K562 (cell line): Measurements from ENCODE around the gene PEX11B. TPM values are rescaled to one million over a fixed set of nuclear protein-coding genes. Genes with fewer than 3 reads are reported as not detected.

Experiments used
- ATAC-seq: fragments of 200-7000 bp; cut with Tn5 transposase; 3 replicates; pipeline ENCODE4 v1.9.1; 2020; ENCODE audit warnings: moderate library complexity
- BruUV-seq: library from RNA; stranded (reverse); fragments of 400-500 nt; replicated peaks from 2 replicates; lab custom pipeline; 2021; lab: Mats Ljungman, UMichigan
- CTCF ChIA-PET: fragments of 300-600 bp; formaldehyde crosslinking; extraction: SDS; loops from one replicate; lab custom pipeline; 2021; ENCODE audit warnings: low intra/inter-chr PET ratio; lab: Yijun Ruan, JAX
- POLR2A ChIA-PET: fragments of 300-600, 350-650 bp; sonication (Branson Sonifier 250); formaldehyde crosslinking; extraction: SDS; loops from one replicate; lab custom pipeline; 2021; ENCODE audit warnings: antibody characterized with exemption, inconsistent platforms; lab: Yijun Ruan, JAX
- DNase-seq, 4 experiments: peaks; one replicate each; pipeline versions ENCODE4 v3.0.0 to v3.0.0-alpha.2; 2011 to 2018; ENCODE audit warnings: low spot score in 3 of 4, mixed read lengths in 3 of 4; ENCODE audit errors: extremely low read depth in 1 of 4
- FAIRE-seq: peaks from 2 replicates; lab custom pipeline; 2011; peaks lifted over from hg19 to GRCh38; lab: Jason Lieb, UNC
- H2AFZ ChIP-seq: 2 replicates; pipeline ENCODE4 v1.6.0; 2011; ENCODE audit warnings: low read depth, low read length, control low read depth, inconsistent platforms
- H3K27ac ChIP-seq: fragments of 200-600 bp; 3 replicates; pipeline ENCODE4 v1.8.0; 2011; ENCODE audit warnings: low read depth, mild to moderate bottlenecking, control low read depth, inconsistent platforms, low read length, moderate library complexity, mixed read lengths; ENCODE audit errors: extremely low read depth
- H3K27me3 ChIP-seq, 2 experiments: fragments of 300-600 bp in 1 of 2; 2 replicates in 1 of 2; 3 replicates in 1 of 2; pipeline versions ENCODE4 v1.6.0 to v1.8.0; 2011; ENCODE audit warnings: inconsistent platforms in 2 of 2, low read length in 2 of 2, mild to moderate bottlenecking in 1 of 2, mixed read lengths in 1 of 2, moderate library complexity in 1 of 2; ENCODE audit not compliant: control insufficient read depth in 2 of 2, insufficient read depth in 2 of 2
- H3K36me3 ChIP-seq: fragments of 300-600 bp; 3 replicates; pipeline ENCODE4 v1.8.0; 2011; ENCODE audit warnings: mild to moderate bottlenecking, low read length, inconsistent platforms; ENCODE audit not compliant: control insufficient read depth, insufficient read depth
- H3K4me1 ChIP-seq, 2 experiments: fragments of 200-600 bp in 1 of 2; replicated peaks in 1 of 2; 2 replicates in 1 of 2; 3 replicates in 1 of 2; pipeline versions ENCODE4 v1.5.1 to v1.8.0; 2011; ENCODE audit warnings: inconsistent platforms in 2 of 2, low read length in 2 of 2, mild to moderate bottlenecking in 1 of 2, mixed read lengths in 1 of 2, moderate library complexity in 1 of 2; ENCODE audit not compliant: control insufficient read depth in 2 of 2, insufficient read depth in 2 of 2
- H3K4me2 ChIP-seq: 2 replicates; pipeline ENCODE4 v1.6.1; 2011; ENCODE audit warnings: low read length, control low read depth, inconsistent platforms, mixed read lengths; ENCODE audit not compliant: insufficient read depth
- H3K4me3 ChIP-seq: fragments of 200-600 bp; sonication (generic), shearing (Covaris generic); 2 replicates; pipeline ENCODE4 v1.5.1; 2016; ENCODE audit warnings: control low read depth, inconsistent platforms
- H3K79me2 ChIP-seq: fragments of 200-600 bp; 3 replicates; pipeline ENCODE4 v1.8.0; 2011; ENCODE audit warnings: low read length, inconsistent platforms; ENCODE audit not compliant: control insufficient read depth, insufficient read depth
- H3K9ac ChIP-seq, 2 experiments: 2 replicates each; pipeline versions ENCODE4 v1.6.0 to v1.6.1; 2011; ENCODE audit warnings: low read depth in 2 of 2, low read length in 2 of 2, control low read depth in 1 of 2, inconsistent platforms in 1 of 2, mild to moderate bottlenecking in 1 of 2, mixed read lengths in 1 of 2; ENCODE audit not compliant: insufficient read depth in 1 of 2
- H3K9me1 ChIP-seq: one replicate; pipeline ENCODE4 v1.6.0; 2011; ENCODE audit warnings: inconsistent platforms, mild to moderate bottlenecking, low read length, moderate library complexity; ENCODE audit not compliant: control insufficient read depth, insufficient read depth
- H3K9me3 ChIP-seq: replicated peaks from 2 replicates; pipeline ENCODE4 v1.5.1; 2011; ENCODE audit warnings: low read depth, low read length, inconsistent platforms; ENCODE audit not compliant: control insufficient read depth, insufficient read depth
- H4K20me1 ChIP-seq: replicated peaks from 2 replicates; pipeline ENCODE4 v1.6.1; 2011; ENCODE audit warnings: low read length, inconsistent platforms, mixed read lengths; ENCODE audit not compliant: control insufficient read depth, insufficient read depth
- CBX8 ChIP-seq: fragments of 200-600 bp; sonication (generic); IDR thresholded peaks from 2 replicates; pipeline ENCODE4 v1.6.1; 2012; ENCODE audit warnings: borderline replicate concordance, mixed run types, low read depth, mild to moderate bottlenecking, moderate library complexity, mixed read lengths, low read length, control low read depth, inconsistent platforms; ENCODE audit not compliant: poor library complexity, severe bottlenecking; ENCODE audit errors: extremely low read depth
- CREB5 ChIP-seq: fragments of 250-450 bp; sonication (Bioruptor Pico); IDR thresholded peaks from 2 replicates; pipeline ENCODE4 v1.5.0; 2020; ENCODE audit warnings: mild to moderate bottlenecking
- CTCFL ChIP-seq: IDR thresholded peaks from 2 replicates; pipeline ENCODE4 v1.6.1; 2011; ENCODE audit warnings: borderline replicate concordance, low read depth, mild to moderate bottlenecking, moderate library complexity, low read length; ENCODE audit not compliant: insufficient read depth, poor library complexity, severe bottlenecking
- ESRRA ChIP-seq: fragments of 450-650 bp; IDR thresholded peaks from 2 replicates; pipeline ENCODE4 v1.6.1; 2014; ENCODE audit warnings: low read depth, mild to moderate bottlenecking, moderate library complexity, borderline replicate concordance
- MTF1 ChIP-seq: fragments of 250-450 bp; sonication (Bioruptor Pico); IDR thresholded peaks from 2 replicates; pipeline ENCODE4 v1.9.0; 2021; ENCODE audit warnings: moderate library complexity, mild to moderate bottlenecking, inconsistent platforms, borderline replicate concordance
- NCOA2 ChIP-seq, 2 experiments: fragments of 450-650 bp; IDR thresholded peaks; 2 replicates each; pipeline ENCODE4 v1.6.1; 2018; ENCODE audit warnings: mild to moderate bottlenecking in 2 of 2, moderate library complexity in 1 of 2; ENCODE audit not compliant: partially characterized antibody in 2 of 2
- SRSF1 ChIP-seq: fragments of 200-400 bp; formaldehyde crosslinking; IDR thresholded peaks from 2 replicates; pipeline ENCODE4 v1.6.1; 2017; ENCODE audit warnings: mild to moderate bottlenecking, low read depth, low read length, moderate library complexity
- TGIF2 ChIP-seq: sonication (generic); formaldehyde crosslinking; IDR thresholded peaks from 2 replicates; pipeline ENCODE4 v1.8.1; 2022; ENCODE audit warnings: mild to moderate bottlenecking, missing genetic modification reagents, moderate library complexity
- USF1 ChIP-seq: sonication (generic); formaldehyde crosslinking; IDR thresholded peaks from 2 replicates; pipeline ENCODE4 v1.9.0; 2022; ENCODE audit warnings: mild to moderate bottlenecking, missing genetic modification reagents
- ZKSCAN1 ChIP-seq: fragments of 150-350 bp; IDR thresholded peaks from 2 replicates; pipeline ENCODE4 v1.6.1; 2016; ENCODE audit warnings: low read depth, low read length
- ZNF121 ChIP-seq: sonication (generic); formaldehyde crosslinking; conservative IDR thresholded peaks from 2 replicates; pipeline ENCODE4 v1.8.0; 2022; ENCODE audit warnings: missing genetic modification reagents
- ZNF277 ChIP-seq: fragments of 250-450 bp; sonication (Bioruptor Pico); IDR thresholded peaks from 2 replicates; pipeline ENCODE4 v1.8.0; 2022; ENCODE audit warnings: inconsistent platforms, mild to moderate bottlenecking, moderate library complexity, borderline replicate concordance
- WGBS: fragments of 100-300 bp; shearing (Covaris generic); methylation state at CpG from one replicate; pipeline ENCODE4 v1.1.6; 2016; ENCODE audit warnings: low coverage, mixed read lengths; ENCODE audit not compliant: insufficient coverage; ENCODE audit errors: missing lambda C conversion rate; 5-methylcytosine and 5-hydroxymethylcytosine counted together
- in situ Hi-C: fragments of 300-500 bp; cut with MboI; formaldehyde crosslinking; loops from 4 replicates; pipeline ENCODE4 v1.15.0; 2018; ENCODE audit warnings: inconsistent platforms, mixed read lengths
- intact Hi-C: fragments of 100-400 bp; cut with micrococcal nuclease; formaldehyde crosslinking; loops from 2 replicates; pipeline ENCODE4 v1.14.2; 2022
- polyA plus RNA-seq, 8 experiments: library from polyadenylated mRNA; depleted of rRNA in 4 of 8; stranded (reverse) in 5 of 8; unstranded in 3 of 8; fragments of >200 nt; fragmentation: Nextera tagmentation in 2 of 8; fragmentation: Illumina TruSeq in 1 of 8; extraction: Ambion mirVana in 2 of 8; extraction: Trizol in 1 of 8; gene quantifications; 2 replicates each; pipeline versions ENCODE4 v1.2.1 to v1.2.3, GENCODE V29; 2011 to 2014; ENCODE audit warnings: inconsistent platforms in 1 of 8, missing spikeins in 1 of 8
- total RNA-seq, 7 experiments: library from RNA; depleted of rRNA in 6 of 7; stranded (reverse); fragments of >200 nt in 6 of 7; fragmentation: Illumina TruSeq in 2 of 7; extraction: Trizol in 2 of 7; gene quantifications; 2 replicates each; pipeline versions ENCODE4 v1.2.1 to v1.2.3, GENCODE V29; 2011 to 2021; ENCODE audit warnings: low replicate concordance in 1 of 7

The PEX11B gene
- total and polyA plus RNA-seq, 9 of the 15 experiments (the other 6 are each of a cell fraction or from before 2014, with no cell fraction given): 13.2 to 60.0 (median 21.7) TPM

DNA sequence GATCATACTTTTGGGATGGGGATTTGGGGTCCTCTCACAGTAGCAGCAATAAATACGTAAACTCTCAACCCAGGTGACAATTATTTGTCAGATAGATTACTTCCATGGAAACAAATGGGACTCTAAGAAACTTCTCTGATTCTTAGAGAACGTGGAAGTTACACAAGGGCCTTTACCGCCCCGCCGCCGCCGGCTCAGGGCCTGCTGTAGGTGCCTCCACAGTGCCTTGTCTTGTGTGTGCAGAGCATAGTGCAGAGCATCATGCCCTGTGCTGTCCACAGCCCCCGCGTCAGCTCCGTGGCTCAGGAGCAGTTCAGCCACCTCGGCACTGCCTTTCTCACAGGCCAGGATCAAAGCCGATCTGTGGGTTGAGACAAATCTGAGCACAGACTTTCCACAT, 43.9 kb downstream of the PEX11B start:
- in situ Hi-C loops: no loop called here
- H2AFZ ChIP-seq: no peak overlapping the region
- TF ChIP-seq NCOA2 (IDR thresholded peaks at IDR 0.05; ENCODE audit: partially characterized antibody in 2 of 2) (no peak), ZKSCAN1 (no peak), USF1 (CRISPR knock-in tag) (no peak), ZNF121 (CRISPR knock-in tag) (no peak), CTCFL (no peak), ESRRA (no peak), TGIF2 (CRISPR knock-in tag) (no peak), CBX8 (no peak), ZNF277 (no peak), CREB5 (CRISPR knock-in tag) (no peak), MTF1 (no peak), SRSF1 (no peak)
- H3K36me3 ChIP-seq: no peaks in the 10 kb centered on the region
- H3K9ac ChIP-seq: no peak overlapping the region
- H3K9me3 ChIP-seq: no peaks in the 10 kb centered on the region
- ChIA-PET CTCF (no interaction called here), POLR2A (interaction anchor here (2.7 kb wide), 1 partner anchor 9 kb away, joined by 6 read pairs; no protein-coding TSS in a partner anchor)
- H3K4me3 ChIP-seq: no peak overlapping the region
- ATAC-seq (no peak), DNase-seq (no peak), FAIRE-seq (no peak)
- 0 out of 5 replicates have a peak, but pooled peaks cover 0 to 4% of the 10 kb centered on the region in 2 experiments for H3K27me3 ChIP-seq
- no TSS peak for BruUV-seq
- 58% methylated on average over 12 of the region's 12 CpGs for WGBS
- H3K4me1 ChIP-seq: peaks cover 27 to 33% of the 10 kb centered on the region in 2 experiments
- no peaks in the 10 kb centered on the region for H3K9me1 ChIP-seq
- intact Hi-C loops: no loop called here
- H4K20me1 ChIP-seq: no peaks in the 10 kb centered on the region
- H3K27ac ChIP-seq: no peak overlapping the region
- H3K4me2 ChIP-seq: no peak overlapping the region
- H3K79me2 ChIP-seq: no peaks in the 10 kb centered on the region
